Measurements from ENCODE around the gene PINLYP.

DNA sequence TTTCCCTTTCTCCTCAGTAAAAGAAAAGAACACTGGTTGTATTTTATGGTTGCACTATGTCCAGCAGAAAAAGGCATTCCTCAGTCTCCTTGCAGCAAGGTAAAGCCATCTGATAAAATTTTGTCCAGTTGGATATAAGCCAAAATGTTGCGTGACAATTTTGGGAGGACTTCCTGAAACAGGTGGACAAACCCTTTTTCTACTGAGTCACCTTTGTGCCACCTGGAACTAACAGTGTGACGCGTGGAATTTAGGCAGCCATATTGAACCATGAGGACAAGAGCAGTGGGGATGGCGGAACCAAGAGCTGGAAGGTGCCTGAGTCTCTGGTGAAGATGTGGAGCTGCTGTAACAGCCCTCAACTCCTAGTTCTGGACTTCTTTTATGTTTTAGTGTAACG lies 55.9 kb downstream of the PINLYP start:
- TF ChIP-seq, protein P1, sequence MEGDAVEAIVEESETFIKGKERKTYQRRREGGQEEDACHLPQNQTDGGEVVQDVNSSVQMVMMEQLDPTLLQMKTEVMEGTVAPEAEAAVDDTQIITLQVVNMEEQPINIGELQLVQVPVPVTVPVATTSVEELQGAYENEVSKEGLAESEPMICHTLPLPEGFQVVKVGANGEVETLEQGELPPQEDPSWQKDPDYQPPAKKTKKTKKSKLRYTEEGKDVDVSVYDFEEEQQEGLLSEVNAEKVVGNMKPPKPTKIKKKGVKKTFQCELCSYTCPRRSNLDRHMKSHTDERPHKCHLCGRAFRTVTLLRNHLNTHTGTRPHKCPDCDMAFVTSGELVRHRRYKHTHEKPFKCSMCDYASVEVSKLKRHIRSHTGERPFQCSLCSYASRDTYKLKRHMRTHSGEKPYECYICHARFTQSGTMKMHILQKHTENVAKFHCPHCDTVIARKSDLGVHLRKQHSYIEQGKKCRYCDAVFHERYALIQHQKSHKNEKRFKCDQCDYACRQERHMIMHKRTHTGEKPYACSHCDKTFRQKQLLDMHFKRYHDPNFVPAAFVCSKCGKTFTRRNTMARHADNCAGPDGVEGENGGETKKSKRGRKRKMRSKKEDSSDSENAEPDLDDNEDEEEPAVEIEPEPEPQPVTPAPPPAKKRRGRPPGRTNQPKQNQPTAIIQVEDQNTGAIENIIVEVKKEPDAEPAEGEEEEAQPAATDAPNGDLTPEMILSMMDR (IDR thresholded peaks at IDR 0.05 in 4 of 5, conservative IDR thresholded peaks at IDR 0.05 in 1 of 5): no peak
- no peak for TF ChIP-seq POLR2A (IDR thresholded peaks at IDR 0.05)
